A549 (cell line): ENCODE results near the gene SHH. TPM values are rescaled to one million over a fixed set of nuclear protein-coding genes. Genes with fewer than 3 reads are reported as not detected.

Experiments used
- ATAC-seq, 2 experiments: fragments of 200-7000 bp in 1 of 2; fragments of >200 bp in 1 of 2; cut with Nextera tagmentation in 1 of 2; cut with Tn5 transposase in 1 of 2; 3 replicates each; pipeline versions ENCODE4 v1.8.0 to v1.9.1; 2018 to 2020; ENCODE audit warnings: mild to moderate bottlenecking in 1 of 2, moderate library complexity in 1 of 2
- CTCF ChIA-PET: fragments of 300-600 bp; sonication (Branson Sonifier 250); formaldehyde crosslinking; extraction: SDS; loops from one replicate; lab custom pipeline; 2021; ENCODE audit warnings: antibody characterized with exemption, inconsistent platforms; lab: Yijun Ruan, JAX
- POLR2A ChIA-PET: fragments of 350-600 bp; formaldehyde crosslinking; extraction: SDS; loops from one replicate; lab custom pipeline; 2021; ENCODE audit warnings: antibody characterized with exemption, inconsistent platforms; lab: Yijun Ruan, JAX
- DNase-seq, 2 experiments: peaks; one replicate each; pipeline versions ENCODE4 v3.0.0 to v3.0.0-alpha.2; 2011 to 2016; ENCODE audit warnings: low read depth in 1 of 2, low spot score in 1 of 2
- FAIRE-seq: peaks from 2 replicates; lab custom pipeline; 2011; peaks lifted over from hg19 to GRCh38; lab: Jason Lieb, UNC
- H3K27ac ChIP-seq, 2 experiments: fragments of >200 bp; sonication (Bioruptor Twin); formaldehyde crosslinking; 3 replicates each; pipeline ENCODE4 v1.5.1; 2016 to 2017
- H3K4me1 ChIP-seq: fragments of >200 bp; sonication (Bioruptor Twin); formaldehyde crosslinking; 3 replicates; pipeline ENCODE4 v1.6.1; 2016
- H3K4me2 ChIP-seq: fragments of >200 bp; sonication (Bioruptor Twin); formaldehyde crosslinking; 3 replicates; pipeline ENCODE4 v1.6.1; 2016
- H3K4me3 ChIP-seq: fragments of >200 bp; sonication (Bioruptor Twin); formaldehyde crosslinking; 3 replicates; pipeline ENCODE4 v1.5.1; 2016
- H3K9me3 ChIP-seq: fragments of >200 bp; sonication (Bioruptor Twin); formaldehyde crosslinking; 3 replicates; pipeline ENCODE4 v1.6.1; 2016
- BHLHE40 ChIP-seq: IDR thresholded peaks from 2 replicates; pipeline ENCODE4 v1.6.1; 2012; ENCODE audit warnings: low read depth, low read length, inconsistent platforms
- CBX2 ChIP-seq: fragments of 200-600 bp; sonication (generic); IDR thresholded peaks from 2 replicates; pipeline ENCODE4 v1.6.1; 2016; ENCODE audit warnings: low read depth, mild to moderate bottlenecking, borderline replicate concordance
- CHD2 ChIP-seq: fragments of 150-350 bp; IDR thresholded peaks from 2 replicates; pipeline ENCODE4 v1.6.1; 2014; ENCODE audit warnings: low read length; ENCODE audit not compliant: partially characterized antibody
- CHD4 ChIP-seq: fragments of 200-600 bp; sonication (generic); IDR thresholded peaks from 2 replicates; pipeline ENCODE4 v1.6.1; 2016; ENCODE audit warnings: antibody characterized with exemption, mild to moderate bottlenecking, borderline replicate concordance
- EHF ChIP-seq: fragments of 250-450 bp; sonication (Bioruptor Pico); IDR thresholded peaks from 2 replicates; pipeline ENCODE4 v1.5.0; 2020; ENCODE audit warnings: mild to moderate bottlenecking
- GATA3 ChIP-seq: IDR thresholded peaks from 2 replicates; pipeline ENCODE4 v1.6.1; 2012; ENCODE audit warnings: borderline replicate concordance
- HOXA7 ChIP-seq: fragments of 250-450 bp; sonication (Bioruptor Pico); IDR thresholded peaks from 2 replicates; pipeline ENCODE4 v1.5.0; 2020; ENCODE audit warnings: mild to moderate bottlenecking, moderate library complexity
- MAFK ChIP-seq: fragments of 450-650 bp; IDR thresholded peaks from 2 replicates; pipeline ENCODE4 v1.6.1; 2014; ENCODE audit not compliant: partially characterized antibody
- NR3C1 ChIP-seq: fragments of >200 bp; sonication (Bioruptor Twin); formaldehyde crosslinking; IDR thresholded peaks from 3 replicates; pipeline ENCODE4 v1.6.1; 2017
- POLR2A ChIP-seq: IDR thresholded peaks from 2 replicates; pipeline ENCODE4 v1.6.1; 2012; ENCODE audit warnings: mild to moderate bottlenecking, low read length
- RNF2 ChIP-seq: fragments of 200-600 bp; sonication (generic); IDR thresholded peaks from 2 replicates; pipeline ENCODE4 v1.6.1; 2016; ENCODE audit warnings: low read depth, mild to moderate bottlenecking, antibody characterized with exemption, moderate library complexity, borderline replicate concordance
- SMC3 ChIP-seq: fragments of >200 bp; sonication (Bioruptor Twin); formaldehyde crosslinking; IDR thresholded peaks from 3 replicates; pipeline ENCODE4 v1.6.1; 2018; ENCODE audit warnings: inconsistent platforms
- SREBF2 ChIP-seq: fragments of 450-650 bp; IDR thresholded peaks from 2 replicates; pipeline ENCODE4 v1.6.1; 2014; ENCODE audit warnings: mild to moderate bottlenecking, moderate library complexity
- ZSCAN20 ChIP-seq: fragments of 250-450 bp; sonication (Bioruptor Pico); IDR thresholded peaks from 2 replicates; pipeline ENCODE4 v1.8.0; 2022; ENCODE audit warnings: mild to moderate bottlenecking, moderate library complexity
- WGBS: methylation state at CpG from one replicate; pipeline ENCODE4 v1.1.6; 2017; ENCODE audit errors: missing lambda C conversion rate; 5-methylcytosine and 5-hydroxymethylcytosine counted together
- polyA plus RNA-seq, 4 experiments: library from polyadenylated mRNA; depleted of rRNA in 3 of 4; stranded (reverse); fragments of >200 nt; fragmentation: RNase III in 1 of 4; extraction: RNeasy Plus Mini Kit Qiagen cat#74134 plus additional on column Dnase treatment in 1 of 4; gene quantifications; 2 replicates in 3 of 4; 3 replicates in 1 of 4; pipeline ENCODE4 v1.2.3, GENCODE V29; 2011 to 2017
- TF ChIP-seq, protein P1 (sequence below): fragments of 250-450 bp; sonication (Bioruptor Pico); IDR thresholded peaks from 2 replicates; pipeline ENCODE4 v1.5.0; 2021; ENCODE audit warnings: mild to moderate bottlenecking, moderate library complexity, borderline replicate concordance
- TF ChIP-seq, protein P2 (sequence below): fragments of 200-600 bp; sonication (generic); IDR thresholded peaks from 2 replicates; pipeline ENCODE4 v1.6.1; 2016; ENCODE audit warnings: antibody characterized with exemption, mild to moderate bottlenecking, moderate library complexity
- TF ChIP-seq, protein P3 (sequence below): IDR thresholded peaks from 2 replicates; pipeline ENCODE4 v1.6.1; 2012; ENCODE audit warnings: low read depth, borderline replicate concordance
- TF ChIP-seq, protein P4 (sequence below): IDR thresholded peaks from 2 replicates; pipeline ENCODE4 v1.6.1; 2012
- TF ChIP-seq, protein P5 (sequence below): fragments of 450-650 bp; IDR thresholded peaks from 2 replicates; pipeline ENCODE4 v1.6.1; 2014; ENCODE audit warnings: antibody characterized with exemption

The SHH gene
- polyA plus RNA-seq, 2 of the 4 experiments (the other 2 are of a cell fraction), result 0.84 to 1.2 TPM

DNA sequence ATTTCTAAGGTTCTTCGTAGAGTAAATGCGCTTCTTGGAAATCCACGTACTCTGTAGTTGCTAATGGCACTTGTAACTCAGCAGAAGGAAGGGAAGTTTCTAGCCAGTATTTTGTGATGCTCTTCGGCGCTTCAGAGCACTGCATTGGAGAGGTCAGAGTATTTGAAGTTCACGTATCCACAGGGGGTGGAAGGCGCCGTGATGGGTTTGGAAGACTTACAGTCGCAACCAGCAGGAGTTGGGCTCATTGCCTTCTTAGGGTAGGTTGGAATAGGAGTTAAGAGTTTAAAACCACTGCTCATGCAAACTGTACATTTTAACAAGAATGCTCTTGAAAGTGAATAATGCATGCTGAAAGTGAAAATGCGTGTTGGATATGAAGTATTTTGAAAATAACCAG is 49.1 kb downstream of the SHH start:
- DNase-seq, result no peak
- TF ChIP-seq, protein P1, sequence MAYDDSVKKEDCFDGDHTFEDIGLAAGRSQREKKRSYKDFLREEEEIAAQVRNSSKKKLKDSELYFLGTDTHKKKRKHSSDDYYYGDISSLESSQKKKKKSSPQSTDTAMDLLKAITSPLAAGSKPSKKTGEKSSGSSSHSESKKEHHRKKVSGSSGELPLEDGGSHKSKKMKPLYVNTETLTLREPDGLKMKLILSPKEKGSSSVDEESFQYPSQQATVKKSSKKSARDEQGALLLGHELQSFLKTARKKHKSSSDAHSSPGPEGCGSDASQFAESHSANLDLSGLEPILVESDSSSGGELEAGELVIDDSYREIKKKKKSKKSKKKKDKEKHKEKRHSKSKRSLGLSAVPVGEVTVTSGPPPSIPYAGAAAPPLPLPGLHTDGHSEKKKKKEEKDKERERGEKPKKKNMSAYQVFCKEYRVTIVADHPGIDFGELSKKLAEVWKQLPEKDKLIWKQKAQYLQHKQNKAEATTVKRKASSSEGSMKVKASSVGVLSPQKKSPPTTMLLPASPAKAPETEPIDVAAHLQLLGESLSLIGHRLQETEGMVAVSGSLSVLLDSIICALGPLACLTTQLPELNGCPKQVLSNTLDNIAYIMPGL (CRISPR knock-in tag), result no peak
- TF ChIP-seq HOXA7 (CRISPR knock-in tag) (no peak), NR3C1 (no peak), POLR2A (no peak), BHLHE40 (no peak), CHD2 (no peak), GATA3 (no peak), MAFK (no peak), SMC3 (no peak), ZSCAN20 (CRISPR knock-in tag) (no peak)
- TF ChIP-seq, protein P2, sequence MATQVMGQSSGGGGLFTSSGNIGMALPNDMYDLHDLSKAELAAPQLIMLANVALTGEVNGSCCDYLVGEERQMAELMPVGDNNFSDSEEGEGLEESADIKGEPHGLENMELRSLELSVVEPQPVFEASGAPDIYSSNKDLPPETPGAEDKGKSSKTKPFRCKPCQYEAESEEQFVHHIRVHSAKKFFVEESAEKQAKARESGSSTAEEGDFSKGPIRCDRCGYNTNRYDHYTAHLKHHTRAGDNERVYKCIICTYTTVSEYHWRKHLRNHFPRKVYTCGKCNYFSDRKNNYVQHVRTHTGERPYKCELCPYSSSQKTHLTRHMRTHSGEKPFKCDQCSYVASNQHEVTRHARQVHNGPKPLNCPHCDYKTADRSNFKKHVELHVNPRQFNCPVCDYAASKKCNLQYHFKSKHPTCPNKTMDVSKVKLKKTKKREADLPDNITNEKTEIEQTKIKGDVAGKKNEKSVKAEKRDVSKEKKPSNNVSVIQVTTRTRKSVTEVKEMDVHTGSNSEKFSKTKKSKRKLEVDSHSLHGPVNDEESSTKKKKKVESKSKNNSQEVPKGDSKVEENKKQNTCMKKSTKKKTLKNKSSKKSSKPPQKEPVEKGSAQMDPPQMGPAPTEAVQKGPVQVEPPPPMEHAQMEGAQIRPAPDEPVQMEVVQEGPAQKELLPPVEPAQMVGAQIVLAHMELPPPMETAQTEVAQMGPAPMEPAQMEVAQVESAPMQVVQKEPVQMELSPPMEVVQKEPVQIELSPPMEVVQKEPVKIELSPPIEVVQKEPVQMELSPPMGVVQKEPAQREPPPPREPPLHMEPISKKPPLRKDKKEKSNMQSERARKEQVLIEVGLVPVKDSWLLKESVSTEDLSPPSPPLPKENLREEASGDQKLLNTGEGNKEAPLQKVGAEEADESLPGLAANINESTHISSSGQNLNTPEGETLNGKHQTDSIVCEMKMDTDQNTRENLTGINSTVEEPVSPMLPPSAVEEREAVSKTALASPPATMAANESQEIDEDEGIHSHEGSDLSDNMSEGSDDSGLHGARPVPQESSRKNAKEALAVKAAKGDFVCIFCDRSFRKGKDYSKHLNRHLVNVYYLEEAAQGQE, result no peak
- 95% methylated on average over 10 of the region's 10 CpGs for WGBS
- Histone ChIP-seq H3K4me3 (no peak overlapping the region), H3K9me3 (no peaks in the 10 kb centered on the region), H3K4me1 (no peaks in the 10 kb centered on the region), H3K27ac (no peak overlapping the region), H3K4me2 (no peak overlapping the region)
- POLR2A ChIA-PET, result no interaction called here
- no peak for ATAC-seq
- CTCF ChIA-PET, result interaction anchor here (0.8 to 1.2 kb wide), 2 partner anchors 382 to 391 kb away, joined by 3 read pairs; no protein-coding TSS in a partner anchor
- no peak for FAIRE-seq

DNA sequence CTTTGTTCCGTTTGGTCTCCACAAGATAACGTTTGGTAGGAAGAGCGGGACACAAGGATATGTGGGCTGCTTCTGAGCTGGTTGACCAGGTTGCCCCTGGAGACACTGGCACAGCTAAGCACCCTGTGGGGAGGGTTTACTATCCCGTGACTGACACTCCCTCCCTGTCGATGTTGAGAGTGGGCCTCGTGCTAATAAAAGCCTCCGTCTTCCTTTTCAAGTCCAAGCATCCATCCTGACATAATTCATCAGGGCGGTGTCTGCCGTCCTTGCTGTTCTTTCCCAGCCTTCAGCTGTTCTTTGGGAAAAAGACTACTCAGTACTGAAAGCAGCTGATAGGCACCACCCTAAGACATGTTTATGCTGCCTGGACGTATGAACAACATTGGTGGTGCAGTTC is 49.6 kb downstream of the SHH start:
- ChIA-PET CTCF (interaction anchor here (0.8 to 1.4 kb wide), 5 partner anchors 8 to 390 kb away, joined by 3 to 7 read pairs (median 3); no protein-coding TSS in a partner anchor), POLR2A (no interaction called here)
- FAIRE-seq (no peak), DNase-seq (no peak), ATAC-seq (no peak)
- Histone ChIP-seq H3K27ac (no peak overlapping the region), H3K9me3 (no peaks in the 10 kb centered on the region), H3K4me2 (no peak overlapping the region), H3K4me1 (no peaks in the 10 kb centered on the region), H3K4me3 (no peak overlapping the region)
- TF ChIP-seq EHF (no peak), RNF2 (no peak), SREBF2 (no peak), CBX2 (no peak), ZSCAN20 (CRISPR knock-in tag) (no peak), CHD4 (no peak)
- TF ChIP-seq, protein P3, sequence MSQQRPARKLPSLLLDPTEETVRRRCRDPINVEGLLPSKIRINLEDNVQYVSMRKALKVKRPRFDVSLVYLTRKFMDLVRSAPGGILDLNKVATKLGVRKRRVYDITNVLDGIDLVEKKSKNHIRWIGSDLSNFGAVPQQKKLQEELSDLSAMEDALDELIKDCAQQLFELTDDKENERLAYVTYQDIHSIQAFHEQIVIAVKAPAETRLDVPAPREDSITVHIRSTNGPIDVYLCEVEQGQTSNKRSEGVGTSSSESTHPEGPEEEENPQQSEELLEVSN, result no peak
- TF ChIP-seq, protein P4, sequence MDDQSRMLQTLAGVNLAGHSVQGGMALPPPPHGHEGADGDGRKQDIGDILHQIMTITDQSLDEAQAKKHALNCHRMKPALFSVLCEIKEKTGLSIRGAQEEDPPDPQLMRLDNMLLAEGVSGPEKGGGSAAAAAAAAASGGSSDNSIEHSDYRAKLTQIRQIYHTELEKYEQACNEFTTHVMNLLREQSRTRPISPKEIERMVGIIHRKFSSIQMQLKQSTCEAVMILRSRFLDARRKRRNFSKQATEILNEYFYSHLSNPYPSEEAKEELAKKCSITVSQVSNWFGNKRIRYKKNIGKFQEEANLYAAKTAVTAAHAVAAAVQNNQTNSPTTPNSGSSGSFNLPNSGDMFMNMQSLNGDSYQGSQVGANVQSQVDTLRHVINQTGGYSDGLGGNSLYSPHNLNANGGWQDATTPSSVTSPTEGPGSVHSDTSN, result no peak
- TF ChIP-seq, protein P5, sequence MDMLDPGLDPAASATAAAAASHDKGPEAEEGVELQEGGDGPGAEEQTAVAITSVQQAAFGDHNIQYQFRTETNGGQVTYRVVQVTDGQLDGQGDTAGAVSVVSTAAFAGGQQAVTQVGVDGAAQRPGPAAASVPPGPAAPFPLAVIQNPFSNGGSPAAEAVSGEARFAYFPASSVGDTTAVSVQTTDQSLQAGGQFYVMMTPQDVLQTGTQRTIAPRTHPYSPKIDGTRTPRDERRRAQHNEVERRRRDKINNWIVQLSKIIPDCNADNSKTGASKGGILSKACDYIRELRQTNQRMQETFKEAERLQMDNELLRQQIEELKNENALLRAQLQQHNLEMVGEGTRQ, result no peak
- 90% methylated on average over 10 of the region's 10 CpGs for WGBS
